ENCODE measurements around the gene SLC24A3.

The SLC24A3 gene

GRCh38 chr20:19714579-19714840 lies 502.1 kb downstream of the SLC24A3 start:
- H3K9me2 ChIP-seq (replicated peaks; ENCODE audit: low read depth, low read length): no peaks in the 10 kb centered on the region
- H3F3A ChIP-seq (ENCODE audit: low read depth): no peaks in the 10 kb centered on the region
- TF ChIP-seq, protein P1, sequence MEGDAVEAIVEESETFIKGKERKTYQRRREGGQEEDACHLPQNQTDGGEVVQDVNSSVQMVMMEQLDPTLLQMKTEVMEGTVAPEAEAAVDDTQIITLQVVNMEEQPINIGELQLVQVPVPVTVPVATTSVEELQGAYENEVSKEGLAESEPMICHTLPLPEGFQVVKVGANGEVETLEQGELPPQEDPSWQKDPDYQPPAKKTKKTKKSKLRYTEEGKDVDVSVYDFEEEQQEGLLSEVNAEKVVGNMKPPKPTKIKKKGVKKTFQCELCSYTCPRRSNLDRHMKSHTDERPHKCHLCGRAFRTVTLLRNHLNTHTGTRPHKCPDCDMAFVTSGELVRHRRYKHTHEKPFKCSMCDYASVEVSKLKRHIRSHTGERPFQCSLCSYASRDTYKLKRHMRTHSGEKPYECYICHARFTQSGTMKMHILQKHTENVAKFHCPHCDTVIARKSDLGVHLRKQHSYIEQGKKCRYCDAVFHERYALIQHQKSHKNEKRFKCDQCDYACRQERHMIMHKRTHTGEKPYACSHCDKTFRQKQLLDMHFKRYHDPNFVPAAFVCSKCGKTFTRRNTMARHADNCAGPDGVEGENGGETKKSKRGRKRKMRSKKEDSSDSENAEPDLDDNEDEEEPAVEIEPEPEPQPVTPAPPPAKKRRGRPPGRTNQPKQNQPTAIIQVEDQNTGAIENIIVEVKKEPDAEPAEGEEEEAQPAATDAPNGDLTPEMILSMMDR (conservative IDR thresholded peaks at IDR 0.05; ENCODE audit: low read length): no peak
- TF ChIP-seq EZH2phosphoT487 (IDR thresholded peaks at IDR 0.05; ENCODE audit: borderline replicate concordance): no peak
- H3K9me3 ChIP-seq (ENCODE audit: insufficient read depth, low read depth, low read length): peaks cover 4% of the 10 kb centered on the region; the same call in 1 of the 2 replicates
- H3K4me3 ChIP-seq (ENCODE audit: low read length, poor library complexity, severe bottlenecking): no peak overlapping the region
- no peaks in the 10 kb centered on the region for H3K36me3 ChIP-seq (ENCODE audit: insufficient read depth, low read length)
- no peaks in the 10 kb centered on the region for H3K27me3 ChIP-seq (ENCODE audit: insufficient read depth, low read length, poor library complexity, severe bottlenecking)
- no peak overlapping the region for H2AFZ ChIP-seq (ENCODE audit: low read length)
- H3K4me1 ChIP-seq (ENCODE audit: insufficient read depth, low read length, poor library complexity, severe bottlenecking): no peaks in the 10 kb centered on the region
- H4K20me1 ChIP-seq (ENCODE audit: insufficient read depth, low read length, poor library complexity, severe bottlenecking): no peaks in the 10 kb centered on the region
- H3K9ac ChIP-seq (ENCODE audit: low read depth, low read length, poor library complexity, severe bottlenecking): no peak overlapping the region
- H3K79me2 ChIP-seq (ENCODE audit: insufficient read depth, low read length): no peaks in the 10 kb centered on the region
- no peak overlapping the region for H3K4me2 ChIP-seq (ENCODE audit: low read depth, low read length, poor library complexity, severe bottlenecking)

GRCh38 chr20:19715986-19716385 lies 503.5 kb downstream of the SLC24A3 start:
- no peaks in the 10 kb centered on the region for H3K36me3 ChIP-seq (ENCODE audit: insufficient read depth, low read length)
- TF ChIP-seq, protein P1 (conservative IDR thresholded peaks at IDR 0.05; ENCODE audit: low read length): no peak
- TF ChIP-seq EZH2phosphoT487 (IDR thresholded peaks at IDR 0.05; ENCODE audit: borderline replicate concordance): no peak
- no peaks in the 10 kb centered on the region for H3K79me2 ChIP-seq (ENCODE audit: insufficient read depth, low read length)

DNA sequence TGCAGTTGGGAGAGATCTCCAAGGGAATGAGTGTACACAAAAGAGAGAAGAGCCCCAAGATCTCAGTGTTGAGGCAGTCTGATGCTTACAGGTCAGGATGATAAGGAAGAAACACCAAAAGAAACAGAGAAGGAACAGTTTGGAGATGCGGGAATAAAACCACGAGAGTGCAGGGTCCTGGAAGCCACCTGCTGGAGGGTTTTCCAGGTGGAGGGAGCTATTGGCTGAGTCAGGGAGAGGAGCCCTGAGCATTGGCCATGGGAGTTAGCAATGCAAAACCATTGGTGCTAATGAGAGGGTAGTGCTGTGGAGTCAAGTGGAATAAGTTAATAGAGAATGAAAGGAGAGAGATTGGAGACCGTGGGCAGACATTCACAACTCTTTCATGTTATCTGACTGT lies 506.4 kb downstream of the SLC24A3 start:
- Histone ChIP-seq H3K36me3 (ENCODE audit: insufficient read depth, low read length) (no peaks in the 10 kb centered on the region), H3K4me1 (ENCODE audit: insufficient read depth, low read length, poor library complexity, severe bottlenecking) (no peaks in the 10 kb centered on the region), H3K4me3 (ENCODE audit: low read length, poor library complexity, severe bottlenecking) (no peak overlapping the region), H4K20me1 (ENCODE audit: insufficient read depth, low read length, poor library complexity, severe bottlenecking) (no peaks in the 10 kb centered on the region), H3K9me2 (replicated peaks; ENCODE audit: low read depth, low read length) (no peaks in the 10 kb centered on the region), H3K27me3 (ENCODE audit: insufficient read depth, low read length, poor library complexity, severe bottlenecking) (no peaks in the 10 kb centered on the region), H3K9ac (ENCODE audit: low read depth, low read length, poor library complexity, severe bottlenecking) (no peak overlapping the region), H2AFZ (ENCODE audit: low read length) (no peak overlapping the region), H3K79me2 (ENCODE audit: insufficient read depth, low read length) (no peaks in the 10 kb centered on the region), H3K4me2 (ENCODE audit: low read depth, low read length, poor library complexity, severe bottlenecking) (no peak overlapping the region), H3K9me3 (ENCODE audit: insufficient read depth, low read depth, low read length) (peaks cover 4% of the 10 kb centered on the region; the same call in 1 of the 2 replicates), H3F3A (ENCODE audit: low read depth) (no peaks in the 10 kb centered on the region)
- TF ChIP-seq EZH2phosphoT487 (IDR thresholded peaks at IDR 0.05; ENCODE audit: borderline replicate concordance): no peak
- TF ChIP-seq, protein P1 (conservative IDR thresholded peaks at IDR 0.05; ENCODE audit: low read length): no peak

More at GRCh38 chr20:19715986-19716385, 503.5 kb downstream of the SLC24A3 start:
- Histone ChIP-seq H3K9me3 (ENCODE audit: insufficient read depth, low read depth, low read length) (peaks cover 4% of the 10 kb centered on the region; the same call in 1 of the 2 replicates), H3K4me1 (ENCODE audit: insufficient read depth, low read length, poor library complexity, severe bottlenecking) (no peaks in the 10 kb centered on the region), H3K9me2 (replicated peaks; ENCODE audit: low read depth, low read length) (no peaks in the 10 kb centered on the region), H3F3A (ENCODE audit: low read depth) (no peaks in the 10 kb centered on the region), H3K4me3 (ENCODE audit: low read length, poor library complexity, severe bottlenecking) (no peak overlapping the region), H2AFZ (ENCODE audit: low read length) (no peak overlapping the region), H4K20me1 (ENCODE audit: insufficient read depth, low read length, poor library complexity, severe bottlenecking) (no peaks in the 10 kb centered on the region), H3K9ac (ENCODE audit: low read depth, low read length, poor library complexity, severe bottlenecking) (no peak overlapping the region), H3K4me2 (ENCODE audit: low read depth, low read length, poor library complexity, severe bottlenecking) (no peak overlapping the region), H3K27me3 (ENCODE audit: insufficient read depth, low read length, poor library complexity, severe bottlenecking) (no peaks in the 10 kb centered on the region)
